Trophoblast cell (in vitro differentiated cells and primary cell): Measurements from ENCODE around the gene STAT2.

Experiments
- DNase-seq, 2 donors: peaks; one replicate each; pipeline ENCODE4 v3.0.0-alpha.2; 2016
- H2AFZ ChIP-seq: 2 replicates; pipeline ENCODE4 v1.6.1; 2013; ENCODE audit warnings: low read length, moderate library complexity, mild to moderate bottlenecking; ENCODE audit not compliant: insufficient read depth, poor library complexity
- H2AK5ac ChIP-seq: 2 replicates; pipeline ENCODE4 v1.6.1; 2013; ENCODE audit warnings: mild to moderate bottlenecking, low read length
- H2BK120ac ChIP-seq: 2 replicates; pipeline ENCODE4 v1.6.1; 2013; ENCODE audit warnings: low read length, mild to moderate bottlenecking, moderate library complexity; ENCODE audit not compliant: insufficient read depth, poor library complexity
- H2BK12ac ChIP-seq: 2 replicates; pipeline ENCODE4 v1.6.1; 2013; ENCODE audit warnings: mild to moderate bottlenecking, low read length, moderate library complexity
- H2BK5ac ChIP-seq: 2 replicates; pipeline ENCODE4 v1.6.1; 2013; ENCODE audit warnings: low read length, low read depth, moderate library complexity, mild to moderate bottlenecking; ENCODE audit not compliant: poor library complexity
- H3K14ac ChIP-seq: 2 replicates; pipeline ENCODE4 v1.6.1; 2013; ENCODE audit warnings: mild to moderate bottlenecking, low read length
- H3K18ac ChIP-seq: 2 replicates; pipeline ENCODE4 v1.6.1; 2013; ENCODE audit warnings: mild to moderate bottlenecking, low read length
- H3K23ac ChIP-seq: 2 replicates; pipeline ENCODE4 v1.6.1; 2013; ENCODE audit warnings: low read length
- H3K27ac ChIP-seq: 2 replicates; pipeline ENCODE4 v1.5.1; 2013; ENCODE audit warnings: low read depth, mild to moderate bottlenecking, inconsistent platforms, low read length, moderate library complexity
- H3K27me3 ChIP-seq: 2 replicates; pipeline ENCODE4 v1.6.1; 2013; ENCODE audit warnings: inconsistent platforms, mild to moderate bottlenecking, low read length, moderate library complexity; ENCODE audit not compliant: insufficient read depth
- H3K36me3 ChIP-seq, 2 experiments: 1 replicate in 1 of 2; 2 replicates in 1 of 2; pipeline ENCODE4 v1.6.1; 2013; ENCODE audit warnings: low read length in 2 of 2, mild to moderate bottlenecking in 2 of 2, moderate library complexity in 1 of 2; ENCODE audit not compliant: insufficient read depth in 2 of 2, control insufficient read depth in 1 of 2
- H3K4ac ChIP-seq: 2 replicates; pipeline ENCODE4 v1.6.1; 2013; ENCODE audit warnings: low read depth, mild to moderate bottlenecking, low read length, moderate library complexity
- H3K4me1 ChIP-seq, 2 experiments: 1 replicate in 1 of 2; 2 replicates in 1 of 2; pipeline ENCODE4 v1.6.1; 2013; ENCODE audit warnings: low read length in 2 of 2, mild to moderate bottlenecking in 2 of 2, moderate library complexity in 1 of 2; ENCODE audit not compliant: insufficient read depth in 2 of 2, control insufficient read depth in 1 of 2
- H3K4me2 ChIP-seq: 2 replicates; pipeline ENCODE4 v1.6.1; 2013; ENCODE audit warnings: inconsistent platforms, mild to moderate bottlenecking, low read length, moderate library complexity
- H3K4me3 ChIP-seq: 2 replicates; pipeline ENCODE4 v1.5.1; 2013; ENCODE audit warnings: mild to moderate bottlenecking, low read depth, low read length, inconsistent platforms
- H3K79me1 ChIP-seq: one replicate; pipeline ENCODE4 v1.6.1; 2013; ENCODE audit warnings: low read length
- H3K79me2 ChIP-seq: 2 replicates; pipeline ENCODE4 v1.6.1; 2013; ENCODE audit warnings: low read length, mild to moderate bottlenecking; ENCODE audit not compliant: control insufficient read depth, insufficient read depth, poor library complexity
- H3K9ac ChIP-seq: 2 replicates; pipeline ENCODE4 v1.6.1; 2013; ENCODE audit warnings: mild to moderate bottlenecking, low read length
- H3K9me3 ChIP-seq: 2 replicates; pipeline ENCODE4 v1.6.1; 2013; ENCODE audit warnings: low read depth, mild to moderate bottlenecking, control low read depth, inconsistent platforms, low read length; ENCODE audit not compliant: insufficient read depth
- H4K12ac ChIP-seq: 2 replicates; pipeline ENCODE4 v1.6.1; 2013; ENCODE audit warnings: low read depth, mild to moderate bottlenecking, low read length, moderate library complexity
- H4K8ac ChIP-seq: 2 replicates; pipeline ENCODE4 v1.6.1; 2013; ENCODE audit warnings: low read depth, mild to moderate bottlenecking, low read length, moderate library complexity
- H4K91ac ChIP-seq: one replicate; pipeline ENCODE4 v1.6.1; 2013; ENCODE audit warnings: low read depth, mild to moderate bottlenecking, low read length, moderate library complexity
- WGBS: extraction: QIAGEN DNeasy Blood & Tissue Kit; methylation state at CpG from one replicate; pipeline ENCODE4 v1.1.7; 2013; ENCODE audit warnings: missing lambda C conversion rate; ENCODE audit not compliant: insufficient read length, insufficient coverage; ENCODE audit errors: extremely low coverage; 5-methylcytosine and 5-hydroxymethylcytosine counted together

STAT2 gene

GRCh38 chr12:56308714-56309113, 51.2 kb downstream of the STAT2 start:
- H3K4me3 ChIP-seq: no peak overlapping the region
- no CpG with 5 or more reads among the region's 3 CpGs for WGBS
- H3K4me2 ChIP-seq: no peak overlapping the region
- H2BK12ac ChIP-seq: no peak overlapping the region
- H3K79me1 ChIP-seq: no peaks in the 10 kb centered on the region
- no peak overlapping the region for H3K18ac ChIP-seq
- no peak overlapping the region for H2BK5ac ChIP-seq
- H4K91ac ChIP-seq: no peak overlapping the region
- no peak overlapping the region for H3K14ac ChIP-seq
- no peak overlapping the region for H3K4ac ChIP-seq
- no peak overlapping the region for H3K23ac ChIP-seq
- H3K9me3 ChIP-seq: no peaks in the 10 kb centered on the region
- H3K4me1 ChIP-seq: no peaks in the 10 kb centered on the region
- H3K9ac ChIP-seq: no peak overlapping the region
- DNase-seq: no peak
- no peaks in the 10 kb centered on the region for H3K27me3 ChIP-seq
- H3K27ac ChIP-seq: no peak overlapping the region
- peaks cover 34 to 54% of the 10 kb centered on the region in 2 experiments for H3K36me3 ChIP-seq
- no peak overlapping the region for H2AK5ac ChIP-seq
- no peak overlapping the region for H2BK120ac ChIP-seq
- no peak overlapping the region for H4K8ac ChIP-seq
- no peak overlapping the region for H2AFZ ChIP-seq
- no peaks in the 10 kb centered on the region for H3K79me2 ChIP-seq
- H4K12ac ChIP-seq: no peak overlapping the region

- Histone ChIP-seq H4K91ac (no peak overlapping the region), H2BK12ac (no peak overlapping the region), H4K12ac (no peak overlapping the region), H3K18ac (no peak overlapping the region), H3K4ac (no peak overlapping the region), H4K8ac (no peak overlapping the region), H3K27ac (no peak overlapping the region), H3K27me3 (no peaks in the 10 kb centered on the region), H3K79me2 (no peaks in the 10 kb centered on the region), H3K36me3 (peaks cover 36 to 54% of the 10 kb centered on the region in 2 experiments), H3K4me1 (no peaks in the 10 kb centered on the region), H2BK5ac (no peak overlapping the region), H3K79me1 (no peaks in the 10 kb centered on the region), H3K4me2 (no peak overlapping the region), H2AFZ (no peak overlapping the region), H3K4me3 (no peak overlapping the region), H3K9me3 (no peaks in the 10 kb centered on the region), H3K14ac (no peak overlapping the region), H3K23ac (no peak overlapping the region), H2BK120ac (no peak overlapping the region), H3K9ac (no peak overlapping the region), H2AK5ac (no peak overlapping the region)
- WGBS: no CpG with 5 or more reads among the region's 7 CpGs
- DNase-seq: no peak
These were observed 52.5 kb downstream of the STAT2 start for GRCh38 chr12:56307221-56307965.

GRCh38 chr12:56304872-56305590, 54.9 kb downstream of the STAT2 start:
- Histone ChIP-seq H3K79me2 (peaks cover under 1% of the 10 kb centered on the region), H3K4ac (no peak overlapping the region), H3K9me3 (no peaks in the 10 kb centered on the region), H3K23ac (no peak overlapping the region), H3K14ac (no peak overlapping the region), H3K36me3 (peaks cover 27 to 43% of the 10 kb centered on the region in 2 experiments), H4K12ac (no peak overlapping the region), H2BK120ac (no peak overlapping the region), H3K27me3 (no peaks in the 10 kb centered on the region), H3K4me2 (no peak overlapping the region), H3K4me1 (peaks cover 0 to 2% of the 10 kb centered on the region in 2 experiments), H3K79me1 (peaks cover 3% of the 10 kb centered on the region), H2BK12ac (no peak overlapping the region), H3K9ac (no peak overlapping the region), H2AFZ (no peak overlapping the region), H2AK5ac (no peak overlapping the region), H3K27ac (no peak overlapping the region), H2BK5ac (no peak overlapping the region), H4K91ac (no peak overlapping the region), H4K8ac (no peak overlapping the region), H3K4me3 (no peak overlapping the region), H3K18ac (no peak overlapping the region)
- DNase-seq: no peak
- WGBS: no CpG with 5 or more reads among the region's 8 CpGs

- H3K18ac ChIP-seq: no peak overlapping the region
- H2AFZ ChIP-seq: no peak overlapping the region
- no peak overlapping the region for H2BK120ac ChIP-seq
- H3K79me1 ChIP-seq: peaks cover 8% of the 10 kb centered on the region
- peaks cover 0 to 2% of the 10 kb centered on the region in 2 experiments for H3K4me1 ChIP-seq
- no peak overlapping the region for H3K4ac ChIP-seq
- H4K91ac ChIP-seq: no peak overlapping the region
- H3K4me3 ChIP-seq: no peak overlapping the region
- peak; percentile 82 for DNase-seq
- no peak overlapping the region for H3K27ac ChIP-seq
- no peak overlapping the region for H2BK5ac ChIP-seq
- H3K79me2 ChIP-seq: peaks cover 7% of the 10 kb centered on the region
- H2AK5ac ChIP-seq: no peak overlapping the region
- H3K36me3 ChIP-seq: peaks cover 27 to 37% of the 10 kb centered on the region in 2 experiments
- no peaks in the 10 kb centered on the region for H3K9me3 ChIP-seq
- H3K23ac ChIP-seq: no peak overlapping the region
- H3K14ac ChIP-seq: no peak overlapping the region
- no peak overlapping the region for H3K4me2 ChIP-seq
- H3K9ac ChIP-seq: no peak overlapping the region
- no peak overlapping the region for H2BK12ac ChIP-seq
- no CpG with 5 or more reads among the region's 3 CpGs for WGBS
- no peaks in the 10 kb centered on the region for H3K27me3 ChIP-seq
- no peak overlapping the region for H4K12ac ChIP-seq
- no peak overlapping the region for H4K8ac ChIP-seq
These were observed 55.6 kb downstream of the STAT2 start for GRCh38 chr12:56304276-56304675.
